ENCODE measurements around the gene ROBO4. TPM values are rescaled to one million over a fixed set of nuclear protein-coding genes. Genes with fewer than 3 reads are reported as not detected.

Gene ROBO4
- total RNA-seq, 1 donor from 2014 or later = 6.3 TPM

- Histone ChIP-seq H3K27me3 (ENCODE audit: control insufficient read depth, insufficient read depth, low read length) (peaks cover 19% of the 10 kb centered on the region), H3K4me3 (ENCODE audit: low read depth, low read length) (no peak overlapping the region), H3K36me3 (ENCODE audit: control insufficient read depth, insufficient read depth, low read length) (no peaks in the 10 kb centered on the region)
- TF ChIP-seq CTCF (IDR thresholded peaks at IDR 0.05; ENCODE audit: insufficient read depth, low read length, poor library complexity, severe bottlenecking) = no peak
- no peak for DNase-seq (ENCODE audit: low read depth)
Measured at GRCh38 chr11:124877631-124877909, 20.1 kb downstream of the ROBO4 start.

- Histone ChIP-seq H3K36me3 (ENCODE audit: control insufficient read depth, insufficient read depth, low read length) (no peaks in the 10 kb centered on the region), H3K4me3 (ENCODE audit: low read depth, low read length) (peak overlapping the region; percentile 53), H3K27me3 (ENCODE audit: control insufficient read depth, insufficient read depth, low read length) (peaks cover 24% of the 10 kb centered on the region)
- no peak for DNase-seq (ENCODE audit: low read depth)
- no peak for TF ChIP-seq CTCF (IDR thresholded peaks at IDR 0.05; ENCODE audit: insufficient read depth, low read length, poor library complexity, severe bottlenecking)
Measured at GRCh38 chr11:124876818-124877630, 20.6 kb downstream of the ROBO4 start.

- Histone ChIP-seq H3K4me3 (ENCODE audit: low read depth, low read length) (peak overlapping the region; percentile 53), H3K36me3 (ENCODE audit: control insufficient read depth, insufficient read depth, low read length) (no peaks in the 10 kb centered on the region), H3K27me3 (ENCODE audit: control insufficient read depth, insufficient read depth, low read length) (peaks cover 28% of the 10 kb centered on the region)
- TF ChIP-seq CTCF (IDR thresholded peaks at IDR 0.05; ENCODE audit: insufficient read depth, low read length, poor library complexity, severe bottlenecking) = peak; percentile 74
- DNase-seq (ENCODE audit: low read depth) = peak; percentile 70
Measured at GRCh38 chr11:124875943-124876817, 21.5 kb downstream of the ROBO4 start.

- Histone ChIP-seq H3K36me3 (ENCODE audit: control insufficient read depth, insufficient read depth, low read length) (no peaks in the 10 kb centered on the region), H3K27me3 (ENCODE audit: control insufficient read depth, insufficient read depth, low read length) (peaks cover 34% of the 10 kb centered on the region), H3K4me3 (ENCODE audit: low read depth, low read length) (no peak overlapping the region)
- no peak for DNase-seq (ENCODE audit: low read depth)
- TF ChIP-seq CTCF (IDR thresholded peaks at IDR 0.05; ENCODE audit: insufficient read depth, low read length, poor library complexity, severe bottlenecking) = no peak
Measured at GRCh38 chr11:124875401-124875800, 22.3 kb downstream of the ROBO4 start.

GRCh38 chr11:124874571-124875255, 23.0 kb downstream of the ROBO4 start:
- no peak for TF ChIP-seq CTCF (IDR thresholded peaks at IDR 0.05; ENCODE audit: insufficient read depth, low read length, poor library complexity, severe bottlenecking)
- H3K4me3 ChIP-seq (ENCODE audit: low read depth, low read length) = no peak overlapping the region
- H3K36me3 ChIP-seq (ENCODE audit: control insufficient read depth, insufficient read depth, low read length) = no peaks in the 10 kb centered on the region
- DNase-seq (ENCODE audit: low read depth) = no peak
- H3K27me3 ChIP-seq (ENCODE audit: control insufficient read depth, insufficient read depth, low read length) = peaks cover 41% of the 10 kb centered on the region
